ENCODE results near the gene PTPRO. TPM values are rescaled to one million over a fixed set of nuclear protein-coding genes. Genes with fewer than 3 reads are reported as not detected.

Gene PTPRO
- 3.7 and 5.8 TPM in 2 replicates for total RNA-seq (ENCODE audit: low replicate concordance)

DNA sequence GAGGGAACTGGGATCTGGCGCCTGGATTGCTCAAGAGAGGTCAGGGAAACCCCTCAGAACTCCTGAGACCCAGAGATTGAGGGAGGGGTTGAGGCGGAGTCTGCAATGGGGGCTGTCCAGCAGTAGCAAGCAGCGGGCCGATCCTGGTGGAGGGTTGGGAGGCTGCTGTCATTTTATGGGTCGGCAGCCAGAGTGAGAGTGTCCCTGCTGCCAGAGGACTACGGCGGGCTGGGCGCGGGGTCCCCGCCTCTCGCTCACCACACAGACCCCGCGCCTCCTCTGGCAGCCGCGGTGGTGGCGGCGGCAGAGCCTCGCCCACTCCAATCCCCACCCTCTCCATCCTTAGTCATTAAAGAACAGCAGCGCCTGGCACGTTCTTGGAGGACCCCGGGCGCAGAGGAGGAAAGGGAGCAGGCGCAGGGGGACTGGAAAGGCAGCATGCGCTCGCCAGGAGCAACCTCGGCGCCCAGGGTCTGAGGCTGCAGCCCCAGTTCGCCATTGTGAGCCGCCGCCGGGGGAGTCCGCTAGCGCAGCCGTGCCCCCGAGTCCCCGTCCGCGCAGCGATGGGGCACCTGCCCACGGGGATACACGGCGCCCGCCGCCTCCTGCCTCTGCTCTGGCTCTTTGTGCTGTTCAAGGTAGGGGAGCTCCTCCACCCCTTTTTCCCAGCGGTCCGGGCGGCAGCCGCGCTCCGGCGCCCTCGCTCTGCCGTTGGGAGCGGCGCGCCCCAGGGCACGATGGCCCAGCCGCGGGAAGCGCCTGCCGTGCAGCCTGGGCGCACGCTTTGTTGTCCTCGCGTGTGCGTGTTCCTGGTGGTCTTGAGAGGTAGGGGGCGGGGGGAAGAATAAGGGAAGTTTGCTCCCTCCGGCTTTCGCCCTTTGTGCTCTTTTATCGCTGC is at the start of gene PTPRO:
PTPRO (plus strand) TSS at position 345 of the 898 bp plus-strand sequence.
- H3K36me3 ChIP-seq: no peaks in the 10 kb centered on the region
- H3K27ac Mint-ChIP-seq: no peak within 1 kb of the TSS

DNA sequence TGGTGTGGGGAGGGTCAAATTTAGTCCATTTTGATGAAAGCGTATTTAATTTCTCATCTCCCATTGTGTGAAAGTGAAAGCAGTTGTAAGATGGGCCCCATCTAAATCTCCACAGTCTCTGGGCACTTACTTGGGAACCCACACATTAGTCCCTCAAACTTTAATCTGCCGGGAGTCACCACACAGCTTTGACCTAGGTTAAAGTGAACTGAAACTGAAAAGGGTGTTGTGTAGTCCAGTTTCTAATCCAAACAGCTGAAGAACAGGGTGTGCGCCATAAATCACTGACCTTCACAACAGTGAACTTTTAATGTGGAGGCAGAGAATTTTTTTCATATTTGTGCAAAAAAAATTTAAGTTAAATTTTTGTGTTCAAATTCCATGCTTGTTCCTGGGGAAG is 48.4 kb upstream of the PTPRO start:
- no peaks in the 10 kb centered on the region for H3K9me3 Mint-ChIP-seq
- no peak overlapping the region for H3K4me3 Mint-ChIP-seq
- Histone ChIP-seq H3K9me3 (ENCODE audit: low read depth) (no peaks in the 10 kb centered on the region), H3K9ac (no peak overlapping the region), H3K4me3 (no peak overlapping the region), H3K4me1 (no peaks in the 10 kb centered on the region), H3F3A (ENCODE audit: low read depth) (no peaks in the 10 kb centered on the region), H3K27ac (no peak overlapping the region), H3K79me2 (ENCODE audit: low read depth) (no peaks in the 10 kb centered on the region), H3K27me3 (no peaks in the 10 kb centered on the region), H2AFZ (replicated peaks) (no peak overlapping the region), H3K36me3 (no peaks in the 10 kb centered on the region), H3K4me2 (no peak overlapping the region), H4K20me1 (ENCODE audit: low read depth) (no peaks in the 10 kb centered on the region)
- H3K27ac Mint-ChIP-seq: no peak overlapping the region
- H3K4me1 Mint-ChIP-seq: peaks cover 2% of the 10 kb centered on the region
- DNase-seq (ENCODE audit: low spot score): no peak
- TF ChIP-seq, protein P1, sequence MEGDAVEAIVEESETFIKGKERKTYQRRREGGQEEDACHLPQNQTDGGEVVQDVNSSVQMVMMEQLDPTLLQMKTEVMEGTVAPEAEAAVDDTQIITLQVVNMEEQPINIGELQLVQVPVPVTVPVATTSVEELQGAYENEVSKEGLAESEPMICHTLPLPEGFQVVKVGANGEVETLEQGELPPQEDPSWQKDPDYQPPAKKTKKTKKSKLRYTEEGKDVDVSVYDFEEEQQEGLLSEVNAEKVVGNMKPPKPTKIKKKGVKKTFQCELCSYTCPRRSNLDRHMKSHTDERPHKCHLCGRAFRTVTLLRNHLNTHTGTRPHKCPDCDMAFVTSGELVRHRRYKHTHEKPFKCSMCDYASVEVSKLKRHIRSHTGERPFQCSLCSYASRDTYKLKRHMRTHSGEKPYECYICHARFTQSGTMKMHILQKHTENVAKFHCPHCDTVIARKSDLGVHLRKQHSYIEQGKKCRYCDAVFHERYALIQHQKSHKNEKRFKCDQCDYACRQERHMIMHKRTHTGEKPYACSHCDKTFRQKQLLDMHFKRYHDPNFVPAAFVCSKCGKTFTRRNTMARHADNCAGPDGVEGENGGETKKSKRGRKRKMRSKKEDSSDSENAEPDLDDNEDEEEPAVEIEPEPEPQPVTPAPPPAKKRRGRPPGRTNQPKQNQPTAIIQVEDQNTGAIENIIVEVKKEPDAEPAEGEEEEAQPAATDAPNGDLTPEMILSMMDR (IDR thresholded peaks at IDR 0.05): no peak
- TF ChIP-seq EZH2phosphoT487 (IDR thresholded peaks at IDR 0.05) (no peak), EZH2 (IDR thresholded peaks at IDR 0.05) (no peak)
- no peaks in the 10 kb centered on the region for H3K36me3 Mint-ChIP-seq
- H3K27me3 Mint-ChIP-seq (ENCODE audit: insufficient read depth, low read depth): peaks cover 2% of the 10 kb centered on the region

More for the DNA sequence above, at the start of gene PTPRO:
- Mint-ChIP-seq H3K4me1 (peaks cover 5% of the 10 kb centered on the region), H3K36me3 (no peaks in the 10 kb centered on the region), H3K9me3 (no peaks in the 10 kb centered on the region), H3K4me3 (peak within 1 kb of the TSS; percentile 90), H3K27me3 (ENCODE audit: insufficient read depth, low read depth) (peaks cover 11% of the 10 kb centered on the region)
- peak within 1 kb of the TSS; percentile 93 for H3K4me2 ChIP-seq
- H4K20me1 ChIP-seq (ENCODE audit: low read depth): no peaks in the 10 kb centered on the region
- peaks cover 93% of the 10 kb centered on the region for H3K27me3 ChIP-seq
- peaks cover 26% of the 10 kb centered on the region for H3F3A ChIP-seq (ENCODE audit: low read depth)
- H3K4me3 ChIP-seq: peak within 1 kb of the TSS; percentile 88
- no peaks in the 10 kb centered on the region for H3K79me2 ChIP-seq (ENCODE audit: low read depth)
- H3K4me1 ChIP-seq: peaks cover 8% of the 10 kb centered on the region
- TF ChIP-seq, protein P1 (IDR thresholded peaks at IDR 0.05): peak; percentile 29
- TF ChIP-seq EZH2phosphoT487 (IDR thresholded peaks at IDR 0.05) (peak; percentile 41), EZH2 (IDR thresholded peaks at IDR 0.05) (no peak)
- peak within 1 kb of the TSS; percentile 99 for H2AFZ ChIP-seq (replicated peaks)
- peak; percentile 83 for DNase-seq (ENCODE audit: low spot score)
- H3K27ac ChIP-seq: no peak within 1 kb of the TSS
- no peaks in the 10 kb centered on the region for H3K9me3 ChIP-seq (ENCODE audit: low read depth)
- H3K9ac ChIP-seq: no peak within 1 kb of the TSS

DNA sequence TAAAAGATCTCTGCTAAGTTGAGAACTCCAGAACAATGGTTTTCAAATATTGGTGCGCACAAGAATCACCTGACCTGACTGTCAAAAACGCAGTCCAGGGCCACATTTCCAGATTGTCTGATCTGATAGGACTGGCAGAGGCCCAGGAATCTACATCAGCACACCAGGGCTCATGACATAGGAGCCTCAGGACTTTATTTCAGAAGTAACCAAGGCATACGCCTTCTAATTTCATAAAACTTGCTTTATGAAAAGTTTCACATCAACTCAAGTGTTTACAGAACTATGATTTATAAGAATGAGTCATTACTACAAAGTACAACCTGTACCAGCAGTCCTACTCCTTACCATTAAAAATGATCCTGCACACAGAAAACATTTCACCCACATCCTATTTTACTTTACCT is 47.7 kb upstream of the PTPRO start:
- H3K9ac ChIP-seq: no peak overlapping the region
- Mint-ChIP-seq H3K9me3 (no peaks in the 10 kb centered on the region), H3K4me1 (peaks cover 2% of the 10 kb centered on the region), H3K4me3 (no peak overlapping the region), H3K27ac (no peak overlapping the region), H3K36me3 (no peaks in the 10 kb centered on the region), H3K27me3 (ENCODE audit: insufficient read depth, low read depth) (peaks cover 2% of the 10 kb centered on the region)
- H3K27ac ChIP-seq: no peak overlapping the region
- no peak overlapping the region for H3K4me3 ChIP-seq
- no peaks in the 10 kb centered on the region for H3F3A ChIP-seq (ENCODE audit: low read depth)
- no peak for TF ChIP-seq EZH2phosphoT487 (IDR thresholded peaks at IDR 0.05)
- TF ChIP-seq, protein P1 (IDR thresholded peaks at IDR 0.05): no peak
- no peak overlapping the region for H2AFZ ChIP-seq (replicated peaks)
- H4K20me1 ChIP-seq (ENCODE audit: low read depth): no peaks in the 10 kb centered on the region
- no peak for DNase-seq (ENCODE audit: low spot score)
- H3K4me2 ChIP-seq: no peak overlapping the region
- H3K9me3 ChIP-seq (ENCODE audit: low read depth): no peaks in the 10 kb centered on the region
- no peaks in the 10 kb centered on the region for H3K36me3 ChIP-seq
- H3K79me2 ChIP-seq (ENCODE audit: low read depth): no peaks in the 10 kb centered on the region
- no peaks in the 10 kb centered on the region for H3K27me3 ChIP-seq
- no peaks in the 10 kb centered on the region for H3K4me1 ChIP-seq
